Glomerular endothelial cell (primary cell): ENCODE measurements around the gene SPATA31D3. TPM values are rescaled to one million over a fixed set of nuclear protein-coding genes. Genes with fewer than 3 reads are reported as not detected.
"Not testable (repeated sequence)": the region's sequence is repeated elsewhere in the genome, so short reads cannot be mapped to it uniquely, and the experiment has no call there.

Experiments used
- DNase-seq: peaks from one replicate; pipeline ENCODE4 v3.0.0-alpha.2; 2011; ENCODE audit warnings: low read depth, low spot score; ENCODE audit errors: extremely low read depth
- total RNA-seq: library from RNA; depleted of rRNA; stranded (reverse); fragments of >200 nt; gene quantifications from 2 replicates; pipeline ENCODE4 v1.2.3, GENCODE V29; 2015

The SPATA31D3 gene
- not detected in 2 replicates for total RNA-seq

DNA sequence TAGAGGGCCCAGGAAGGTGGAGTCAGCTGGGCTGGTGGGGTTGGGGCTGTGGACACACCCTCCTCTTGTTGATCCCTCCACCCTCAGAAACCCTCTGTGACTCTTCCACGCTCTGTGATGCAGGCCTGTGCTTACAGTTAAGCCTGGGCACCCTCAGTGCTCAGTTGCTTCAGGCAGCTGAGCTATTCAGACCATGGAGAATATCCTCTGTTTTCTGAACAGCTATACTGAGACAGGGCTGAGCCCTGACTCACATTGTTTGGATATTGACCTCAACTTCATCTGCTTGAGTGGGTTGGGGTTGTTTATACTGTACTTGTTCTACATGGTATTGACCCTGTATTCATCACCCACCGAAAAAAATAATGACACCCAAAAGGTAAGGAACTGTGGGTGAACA, at the start of gene SPATA31D3:
SPATA31D3 (plus strand) TSS at position 108 of the 400 bp plus-strand sequence; CDS start at position 194, 86 bp downstream.
- DNase-seq, result not testable (repeated sequence)

GRCh38 chr9:81893929-81894328, 49.4 kb upstream of the SPATA31D3 start:
- no peak for DNase-seq

DNA sequence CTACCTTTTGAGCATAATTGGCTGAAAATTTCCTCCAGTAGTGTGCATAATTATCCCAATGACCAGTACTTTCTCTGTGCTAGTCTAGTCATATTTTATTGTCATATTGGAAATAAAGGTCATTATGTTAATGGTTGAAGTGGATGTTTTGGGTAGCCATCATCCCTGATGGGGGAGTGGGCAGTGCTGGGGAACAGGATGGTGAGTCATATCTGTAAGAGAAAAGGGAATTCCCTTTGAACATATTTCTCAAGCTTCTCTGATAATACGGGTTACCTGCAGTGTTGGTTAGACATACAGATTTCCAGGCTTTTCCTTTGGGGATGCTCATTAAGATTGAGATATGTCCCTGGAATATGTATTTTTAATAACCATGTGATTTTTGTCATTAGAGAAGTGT, 48.4 kb upstream of the SPATA31D3 start:
- DNase-seq, result no peak

DNA sequence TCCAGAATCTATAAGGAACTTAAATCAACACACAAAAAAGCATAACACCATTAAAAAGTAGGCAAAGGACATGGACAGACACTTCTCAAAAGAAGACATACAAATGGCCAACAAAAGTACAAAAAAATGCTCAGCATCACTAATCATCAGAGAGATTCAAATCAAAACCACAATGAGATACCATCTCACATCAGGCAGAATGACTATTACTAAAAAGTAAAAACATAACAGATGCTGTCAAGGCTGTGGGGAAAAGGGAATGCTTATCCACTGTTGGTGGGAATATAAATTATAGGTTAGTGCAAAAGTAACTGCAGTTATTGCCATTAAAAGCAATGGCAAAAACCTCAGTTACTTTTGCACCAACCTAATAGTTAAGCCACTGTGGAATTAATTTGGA, 47.2 kb upstream of the SPATA31D3 start:
- DNase-seq, result no peak

- DNase-seq, result no peak
Measured at GRCh38 chr9:81898851-81899250, 44.4 kb upstream of the SPATA31D3 start.

DNA sequence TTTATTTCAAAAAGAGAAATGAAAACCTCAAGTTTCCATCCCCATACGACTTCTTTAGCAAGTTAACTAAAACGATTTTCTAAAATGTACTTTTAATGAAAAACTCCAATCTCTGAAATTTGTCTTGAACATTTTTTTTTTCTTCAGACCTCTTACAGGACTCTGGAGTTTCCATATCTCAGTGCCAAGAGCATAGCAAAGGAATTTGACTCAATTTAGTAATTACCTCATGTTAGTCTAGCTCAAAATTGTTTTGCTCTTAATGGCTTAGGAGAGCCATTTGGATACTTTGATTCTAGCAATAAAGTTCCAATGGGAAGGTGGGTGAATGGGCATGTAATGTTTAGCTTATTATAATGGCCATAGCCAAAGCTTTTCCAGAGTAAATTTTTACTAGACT, 41.1 kb upstream of the SPATA31D3 start:
- DNase-seq, result no peak

- DNase-seq, result no peak
Measured at GRCh38 chr9:81902626-81903025, 40.7 kb upstream of the SPATA31D3 start.

DNA sequence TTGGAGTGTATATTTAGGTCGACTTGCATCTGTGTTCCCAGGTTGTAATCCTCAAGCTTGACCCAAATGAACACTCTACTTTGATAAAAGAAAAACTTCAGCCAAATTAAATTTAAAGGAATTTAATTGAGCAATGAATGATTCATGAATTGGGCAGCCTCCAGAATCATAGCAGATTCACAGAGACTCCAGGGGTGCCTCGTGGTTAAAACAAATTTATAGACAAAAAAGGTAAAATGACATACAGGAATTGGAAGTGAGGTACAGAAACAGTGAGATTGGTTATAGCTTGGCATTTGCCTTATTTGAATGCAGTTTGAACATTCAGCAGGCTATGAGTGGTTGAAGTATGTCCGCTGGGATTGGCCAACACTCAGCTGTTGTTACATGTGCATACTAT, 36.6 kb upstream of the SPATA31D3 start:
- DNase-seq, result no peak

DNA sequence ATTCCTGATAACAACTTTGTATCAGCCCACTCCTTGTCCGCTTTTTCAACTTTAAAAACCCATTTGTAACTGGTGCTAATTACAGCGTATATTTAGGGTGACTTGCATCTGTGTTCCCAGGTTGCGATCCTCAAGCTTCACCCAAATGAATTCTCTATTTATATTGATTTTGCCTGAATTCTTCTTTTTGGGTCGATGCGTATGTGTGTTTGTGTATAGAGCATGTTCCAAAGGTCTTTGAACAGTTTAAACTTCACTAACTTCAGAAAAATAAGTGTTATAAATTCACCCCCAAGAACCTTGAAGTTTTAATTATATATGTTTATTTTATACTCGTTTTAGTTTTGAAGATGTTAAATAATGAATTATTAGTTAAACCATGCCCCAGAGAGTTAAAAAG, 31.2 kb upstream of the SPATA31D3 start:
- no peak for DNase-seq

DNA sequence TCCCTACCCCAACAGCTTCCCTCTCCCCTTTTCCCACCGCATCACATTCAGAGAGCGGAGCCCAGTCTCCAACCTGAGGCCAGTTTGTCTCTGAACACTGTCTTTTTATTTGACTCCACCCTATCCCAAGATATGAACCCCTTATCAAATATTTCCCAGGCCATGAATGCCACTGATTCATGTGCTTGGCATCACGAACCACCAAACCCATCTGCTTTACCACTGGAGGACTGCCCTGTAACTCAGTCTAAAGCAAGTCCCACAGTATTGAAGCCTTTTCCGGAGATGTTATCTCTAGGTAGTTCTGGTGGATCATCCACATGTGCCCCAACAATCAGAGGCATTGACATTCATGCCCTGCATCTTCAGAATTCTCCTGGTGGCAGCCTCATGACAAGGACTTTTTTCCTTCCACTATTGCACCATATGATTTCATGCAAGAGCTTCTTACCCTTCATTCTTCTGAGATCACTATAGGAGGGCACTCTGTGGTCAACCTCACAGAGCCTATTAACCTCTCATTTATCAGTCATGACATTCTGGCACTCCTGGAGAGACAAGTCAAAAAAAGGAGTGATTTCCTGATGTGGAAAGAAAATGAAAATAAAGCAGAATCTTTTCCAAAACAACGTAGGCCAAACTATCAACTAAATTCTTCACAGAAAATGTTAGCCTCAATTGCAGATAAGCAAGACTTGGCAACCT, 27.3 kb upstream of the SPATA31D3 start:
- DNase-seq, result no peak

GRCh38 chr9:81918507-81918906, 24.8 kb upstream of the SPATA31D3 start:
- not testable (repeated sequence) for DNase-seq

DNA sequence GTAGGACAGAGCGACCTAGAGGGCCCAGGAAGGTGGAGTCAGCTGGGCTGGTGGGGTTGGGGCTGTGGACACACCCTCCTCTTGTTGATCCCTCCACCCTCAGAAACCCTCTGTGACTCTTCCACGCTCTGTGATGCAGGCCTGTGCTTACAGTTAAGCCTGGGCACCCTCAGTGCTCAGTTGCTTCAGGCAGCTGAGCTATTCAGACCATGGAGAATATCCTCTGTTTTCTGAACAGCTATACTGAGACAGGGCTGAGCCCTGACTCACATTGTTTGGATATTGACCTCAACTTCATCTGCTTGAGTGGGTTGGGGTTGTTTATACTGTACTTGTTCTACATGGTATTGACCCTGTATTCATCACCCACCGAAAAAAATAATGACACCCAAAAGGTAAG, 15.0 kb upstream of the SPATA31D3 start, which contains the start of gene SPATA31D4:
SPATA31D4 (plus strand) TSS at position 124 of the 400 bp plus-strand sequence; CDS start at position 210, 86 bp downstream.
- DNase-seq, result not testable (repeated sequence)

DNA sequence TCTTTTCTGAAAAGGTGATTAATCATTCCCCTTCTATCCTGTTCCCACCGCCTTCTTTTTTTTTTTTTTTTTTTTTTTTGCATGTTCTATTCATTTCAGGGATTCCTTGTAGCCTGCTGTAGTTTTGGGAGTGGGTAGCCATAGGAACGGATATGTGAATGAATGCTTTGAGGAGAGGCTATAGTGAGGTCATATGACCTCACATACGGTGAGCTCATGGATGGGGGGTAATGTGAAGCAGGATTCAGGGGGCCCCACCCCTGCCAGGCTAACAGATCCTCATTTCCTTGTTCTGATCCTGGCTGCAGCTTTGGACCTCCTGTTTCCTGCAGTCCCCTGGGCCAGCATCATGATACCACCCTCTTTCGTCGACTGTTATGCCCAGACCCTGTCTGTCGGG, 13.2 kb upstream of the SPATA31D3 start:
- not testable (repeated sequence) for DNase-seq

DNA sequence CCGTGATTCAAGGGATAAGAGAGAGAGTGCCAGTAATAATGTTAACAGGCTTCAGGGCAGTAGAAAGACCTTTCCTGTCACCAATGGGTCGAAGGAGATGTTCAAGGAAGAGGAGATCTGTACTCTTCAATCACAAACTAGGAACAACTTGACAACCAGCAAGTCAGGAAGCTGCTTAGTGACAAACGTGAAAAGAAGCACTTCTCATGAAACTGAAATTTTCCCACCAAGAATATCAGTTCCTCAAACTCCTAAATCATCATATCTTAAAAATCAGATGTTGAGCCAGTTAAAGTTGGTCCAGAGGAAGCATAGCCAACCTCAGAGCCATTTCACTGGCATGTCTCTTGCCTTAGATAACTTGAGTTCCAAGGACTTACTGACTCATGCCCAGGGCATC, 9.8 kb upstream of the SPATA31D3 start:
- not testable (repeated sequence) for DNase-seq

- DNase-seq, result not testable (repeated sequence)
Measured at GRCh38 chr9:81948650-81949049, 5.3 kb downstream of the SPATA31D3 start.

- DNase-seq, result no peak
Measured at GRCh38 chr9:81953096-81953495, 9.8 kb downstream of the SPATA31D3 start.

DNA sequence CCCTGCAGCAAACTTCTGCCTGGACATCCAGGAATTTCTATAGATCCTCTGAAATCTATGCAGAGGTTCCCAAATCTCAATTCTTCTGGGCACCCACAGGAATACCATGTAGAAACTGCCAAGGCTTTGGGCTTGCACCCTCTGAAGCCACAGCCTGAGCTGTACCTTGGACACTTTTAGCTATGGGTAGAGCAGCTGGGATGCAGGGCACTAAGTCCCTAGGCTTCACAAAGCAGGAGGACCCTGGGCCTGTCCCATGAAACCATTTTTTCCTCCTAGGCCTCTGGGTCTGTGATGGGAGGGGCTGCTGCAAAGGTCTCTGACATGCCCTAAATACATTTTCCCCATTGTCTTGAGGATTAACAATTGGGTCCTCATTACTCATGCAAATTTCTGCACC, 12.3 kb downstream of the SPATA31D3 start:
- DNase-seq, result no peak

DNA sequence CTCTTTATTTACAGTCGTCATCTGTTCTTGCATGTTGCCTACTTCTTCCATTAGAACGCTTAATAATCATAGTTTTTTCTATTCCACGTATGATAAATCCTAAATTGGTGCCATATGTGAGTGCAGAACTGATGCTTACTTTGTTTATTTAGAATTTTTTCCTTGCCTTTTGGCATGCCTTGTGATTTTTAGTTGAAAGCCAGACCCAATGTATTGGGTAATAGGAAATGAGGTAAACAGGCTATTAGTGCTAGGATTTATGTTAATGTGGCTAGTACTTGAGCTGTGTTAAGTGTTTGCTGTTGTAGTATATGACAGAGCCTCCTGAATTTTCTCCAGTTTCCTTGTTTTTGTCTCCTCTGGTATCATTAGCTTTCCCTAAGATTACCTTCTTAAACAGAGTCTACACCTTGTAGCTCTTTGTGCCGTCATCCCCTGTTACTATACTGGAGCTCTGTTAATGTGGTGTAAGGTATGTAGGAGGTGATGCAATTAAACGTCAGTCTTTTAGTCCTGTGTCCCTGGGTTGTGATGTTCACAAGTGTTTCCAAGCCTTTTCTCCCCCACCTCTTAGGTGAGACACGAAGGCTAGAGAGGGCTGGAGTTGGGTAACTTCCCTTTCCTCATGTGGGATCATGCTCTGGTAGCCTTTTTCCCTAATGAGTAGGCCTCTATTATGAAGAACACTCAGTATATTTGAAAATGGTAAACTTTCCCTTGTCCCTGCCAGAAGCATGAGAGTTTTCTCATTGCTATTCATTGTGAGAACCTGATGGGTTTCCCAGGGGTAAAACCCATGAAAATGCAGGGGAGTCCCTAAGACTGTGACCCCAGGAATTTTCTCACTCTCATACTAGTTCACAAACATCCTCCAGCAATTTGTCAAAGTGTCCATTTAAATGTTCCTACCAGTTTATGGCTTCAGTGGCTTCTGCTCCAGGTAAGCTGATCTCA, 21.2 kb downstream of the SPATA31D3 start:
- no peak for DNase-seq

- no peak for DNase-seq
Measured at GRCh38 chr9:81968026-81968425, 24.7 kb downstream of the SPATA31D3 start.

DNA sequence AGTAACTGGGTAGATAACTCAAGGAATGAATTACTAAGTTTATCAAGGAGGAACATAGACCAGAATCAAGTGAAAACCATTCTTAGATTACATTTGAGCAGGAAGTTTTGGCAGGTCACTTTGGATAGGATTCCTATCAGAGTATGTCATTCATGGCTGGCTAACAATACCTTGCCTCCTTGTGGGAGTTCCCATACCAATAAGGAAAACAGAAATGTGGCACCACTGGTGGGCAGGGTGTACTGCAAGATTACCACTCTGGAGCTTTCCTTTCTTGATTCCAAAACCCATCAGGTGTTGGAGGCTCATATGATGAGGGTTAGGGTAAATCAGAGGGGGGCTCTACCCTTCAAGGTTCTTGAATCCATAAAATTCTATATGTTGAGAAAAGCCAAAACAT, 26.7 kb downstream of the SPATA31D3 start:
- no peak for DNase-seq

DNA sequence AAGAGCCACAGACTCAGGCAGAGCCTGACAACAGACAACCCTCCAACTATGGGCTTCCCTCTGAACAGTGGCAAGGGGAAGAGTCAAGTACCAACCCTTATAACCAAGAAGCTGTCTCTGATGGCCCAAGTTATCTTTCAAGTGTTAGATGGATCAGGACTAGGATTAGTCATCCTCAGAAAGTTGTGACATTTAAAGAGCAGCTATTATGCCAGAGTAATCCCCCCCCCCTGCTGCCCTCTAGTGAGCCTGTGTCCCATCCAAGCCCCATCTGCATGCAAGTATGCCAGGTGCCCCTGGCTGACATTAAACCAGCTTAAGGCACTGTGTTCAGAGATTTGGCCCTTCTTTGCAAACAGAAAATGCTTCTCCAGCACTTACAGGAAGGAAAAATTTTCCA, 28.4 kb downstream of the SPATA31D3 start:
- DNase-seq, result no peak

- no peak for DNase-seq
Measured at GRCh38 chr9:81974764-81975163, 31.5 kb downstream of the SPATA31D3 start.
